ENCODE measurements around the gene SNX18. TPM values are rescaled to one million over a fixed set of nuclear protein-coding genes. Genes with fewer than 3 reads are reported as not detected.

SNX18 gene
- total RNA-seq, 1 donor from 2014 or later = 63.1 TPM

DNA sequence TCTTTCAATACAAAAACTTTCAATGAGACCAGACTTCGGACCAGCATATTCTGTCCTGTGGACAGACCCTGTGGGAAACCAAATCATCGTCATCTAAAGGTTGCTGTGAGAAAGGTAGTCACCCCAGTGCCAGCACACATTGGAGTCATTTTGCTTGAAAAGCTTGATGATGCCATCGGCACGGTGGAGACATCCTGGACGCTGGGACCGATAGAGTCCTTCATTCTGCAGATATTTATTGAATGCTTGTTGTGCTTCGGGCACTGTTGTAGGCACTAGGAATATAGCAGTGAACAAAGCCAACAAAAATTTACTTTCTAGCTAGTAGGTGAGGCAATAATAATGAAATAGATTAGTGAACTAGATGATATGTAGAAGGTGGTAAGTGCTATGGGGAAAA is 34.9 kb downstream of the SNX18 start:
- no peak overlapping the region for H3K27ac ChIP-seq
- no peak for DNase-seq (ENCODE audit: extremely low spot score in 2 of 2)
- TF ChIP-seq POLR2AphosphoS5 (IDR thresholded peaks at IDR 0.05; ENCODE audit: insufficient read depth in 1 of 2, low read depth in 1 of 2) = no peak
- TF ChIP-seq, protein P1, sequence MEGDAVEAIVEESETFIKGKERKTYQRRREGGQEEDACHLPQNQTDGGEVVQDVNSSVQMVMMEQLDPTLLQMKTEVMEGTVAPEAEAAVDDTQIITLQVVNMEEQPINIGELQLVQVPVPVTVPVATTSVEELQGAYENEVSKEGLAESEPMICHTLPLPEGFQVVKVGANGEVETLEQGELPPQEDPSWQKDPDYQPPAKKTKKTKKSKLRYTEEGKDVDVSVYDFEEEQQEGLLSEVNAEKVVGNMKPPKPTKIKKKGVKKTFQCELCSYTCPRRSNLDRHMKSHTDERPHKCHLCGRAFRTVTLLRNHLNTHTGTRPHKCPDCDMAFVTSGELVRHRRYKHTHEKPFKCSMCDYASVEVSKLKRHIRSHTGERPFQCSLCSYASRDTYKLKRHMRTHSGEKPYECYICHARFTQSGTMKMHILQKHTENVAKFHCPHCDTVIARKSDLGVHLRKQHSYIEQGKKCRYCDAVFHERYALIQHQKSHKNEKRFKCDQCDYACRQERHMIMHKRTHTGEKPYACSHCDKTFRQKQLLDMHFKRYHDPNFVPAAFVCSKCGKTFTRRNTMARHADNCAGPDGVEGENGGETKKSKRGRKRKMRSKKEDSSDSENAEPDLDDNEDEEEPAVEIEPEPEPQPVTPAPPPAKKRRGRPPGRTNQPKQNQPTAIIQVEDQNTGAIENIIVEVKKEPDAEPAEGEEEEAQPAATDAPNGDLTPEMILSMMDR (IDR thresholded peaks at IDR 0.05) = no peak
- no peak for TF ChIP-seq POLR2A (IDR thresholded peaks at IDR 0.05)
- H3K9me3 ChIP-seq = no peaks in the 10 kb centered on the region
- no peak overlapping the region for H3K4me3 ChIP-seq
- peaks cover 13% of the 10 kb centered on the region for H3K4me1 ChIP-seq
- H3K27me3 ChIP-seq = no peaks in the 10 kb centered on the region
- H3K36me3 ChIP-seq = no peaks in the 10 kb centered on the region
- intact Hi-C loops (cut with DNase I) = no loop called here

DNA sequence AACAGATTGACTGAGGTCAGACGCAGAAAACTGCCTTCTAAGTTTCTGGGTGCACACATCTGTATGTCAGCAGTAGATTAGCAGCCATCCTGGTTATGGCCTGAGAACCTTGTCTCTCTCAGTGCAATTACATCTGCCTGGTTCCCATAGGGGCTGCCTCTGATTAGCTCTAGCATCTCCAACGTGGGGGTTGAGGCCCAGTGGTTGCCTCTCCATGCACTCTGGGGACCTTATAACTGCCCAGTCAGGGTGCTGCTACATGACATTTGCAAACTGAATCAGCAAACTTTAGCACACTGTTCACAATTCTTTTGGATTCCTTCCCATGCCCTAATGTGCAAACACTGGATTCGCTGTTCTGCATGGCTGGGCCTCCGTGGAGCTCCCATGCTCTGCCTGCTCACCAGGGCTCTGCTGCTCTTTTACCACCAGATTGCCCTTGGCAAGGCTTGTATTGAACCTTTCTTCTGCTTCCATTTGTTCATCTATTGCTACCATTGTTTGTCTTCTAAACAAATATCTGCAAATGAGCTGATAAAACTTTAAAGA is 36.2 kb downstream of the SNX18 start:
- Histone ChIP-seq H3K27me3 (no peaks in the 10 kb centered on the region), H3K4me3 (no peak overlapping the region), H3K4me1 (peaks cover under 1% of the 10 kb centered on the region), H3K36me3 (no peaks in the 10 kb centered on the region), H3K9me3 (no peaks in the 10 kb centered on the region), H3K27ac (no peak overlapping the region)
- intact Hi-C loops (cut with DNase I) = no loop called here
- no peak for DNase-seq (ENCODE audit: extremely low spot score in 2 of 2)
- no peak for TF ChIP-seq POLR2AphosphoS5 (IDR thresholded peaks at IDR 0.05; ENCODE audit: insufficient read depth in 1 of 2, low read depth in 1 of 2)

DNA sequence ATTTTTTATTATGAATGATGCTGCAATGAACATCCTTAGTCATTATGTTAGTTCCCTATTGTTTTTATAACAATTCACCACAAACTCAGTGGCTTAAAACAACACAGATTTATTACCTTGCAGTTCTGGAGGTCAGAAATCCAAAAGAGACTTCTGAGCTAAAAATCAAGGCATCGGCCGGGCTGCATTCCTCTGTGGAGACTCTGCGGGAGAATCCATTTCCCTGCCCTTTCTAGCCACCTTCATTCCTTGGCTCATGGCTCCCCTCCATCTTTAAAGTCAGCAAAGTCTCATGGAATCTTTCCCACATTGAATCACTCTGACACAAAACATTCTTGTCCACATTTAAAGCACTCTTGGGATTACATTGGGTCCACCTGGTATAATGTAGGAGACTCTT is 38.6 kb downstream of the SNX18 start:
- TF ChIP-seq, protein P1 (IDR thresholded peaks at IDR 0.05) = no peak
- TF ChIP-seq POLR2A (IDR thresholded peaks at IDR 0.05) = no peak
- no peak for TF ChIP-seq POLR2AphosphoS5 (IDR thresholded peaks at IDR 0.05; ENCODE audit: insufficient read depth in 1 of 2, low read depth in 1 of 2)
- H3K27ac ChIP-seq = no peak overlapping the region
- no peaks in the 10 kb centered on the region for H3K9me3 ChIP-seq
- intact Hi-C loops (cut with DNase I) = no loop called here
- H3K4me3 ChIP-seq = no peak overlapping the region
- H3K27me3 ChIP-seq = no peaks in the 10 kb centered on the region
- H3K36me3 ChIP-seq = no peaks in the 10 kb centered on the region
- no peak for DNase-seq (ENCODE audit: extremely low spot score in 2 of 2)
- no peaks in the 10 kb centered on the region for H3K4me1 ChIP-seq

DNA sequence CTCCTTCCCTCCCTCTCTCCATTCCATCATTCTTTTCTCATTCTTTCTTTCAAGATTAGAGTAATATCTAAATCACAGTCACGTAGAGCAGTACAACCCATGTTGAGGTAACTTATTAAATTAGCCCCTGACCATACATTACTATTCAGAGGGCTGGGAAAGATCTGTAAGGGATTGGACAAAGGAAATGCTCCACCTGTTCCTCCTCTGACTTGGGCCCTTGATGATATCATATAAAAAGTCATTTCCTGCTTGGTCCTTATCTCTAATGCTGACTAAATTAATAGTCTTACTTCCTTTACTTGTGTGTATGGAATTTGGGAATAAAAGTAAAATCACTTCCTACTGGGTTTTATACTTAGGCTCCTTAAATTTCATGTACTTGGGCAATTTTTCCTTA is 40.8 kb downstream of the SNX18 start:
- Histone ChIP-seq H3K36me3 (no peaks in the 10 kb centered on the region), H3K9me3 (no peaks in the 10 kb centered on the region), H3K4me3 (no peak overlapping the region), H3K27ac (no peak overlapping the region), H3K27me3 (no peaks in the 10 kb centered on the region), H3K4me1 (no peaks in the 10 kb centered on the region)
- intact Hi-C loops (cut with DNase I) = no loop called here
- TF ChIP-seq POLR2A (IDR thresholded peaks at IDR 0.05) = no peak
- no peak for DNase-seq (ENCODE audit: extremely low spot score in 2 of 2)

DNA sequence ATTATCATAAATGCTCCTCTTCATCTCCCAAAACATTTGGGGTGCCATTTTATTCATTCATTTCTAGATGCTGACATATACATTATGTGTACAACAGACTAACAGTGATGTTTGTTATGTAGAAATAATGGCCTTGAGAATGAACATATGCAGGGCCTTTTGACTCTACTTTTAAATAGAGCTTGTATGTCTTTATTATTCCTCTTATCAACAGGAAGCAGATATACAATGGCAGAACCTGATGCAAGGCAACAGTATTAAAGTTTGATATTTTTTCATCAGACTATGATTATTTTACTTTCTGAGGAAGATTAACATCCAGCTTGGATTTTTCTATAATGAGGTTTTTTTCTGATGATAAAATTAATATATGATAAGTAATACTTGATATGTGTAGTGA is 44.1 kb downstream of the SNX18 start:
- H3K36me3 ChIP-seq = no peaks in the 10 kb centered on the region
- no peaks in the 10 kb centered on the region for H3K9me3 ChIP-seq
- no peak overlapping the region for H3K27ac ChIP-seq
- no peak for DNase-seq (ENCODE audit: extremely low spot score in 2 of 2)
- no peaks in the 10 kb centered on the region for H3K4me1 ChIP-seq
- intact Hi-C loops (cut with DNase I) = no loop called here
- no peaks in the 10 kb centered on the region for H3K27me3 ChIP-seq
- no peak overlapping the region for H3K4me3 ChIP-seq
- TF ChIP-seq, protein P1 (IDR thresholded peaks at IDR 0.05) = no peak
- TF ChIP-seq POLR2A (IDR thresholded peaks at IDR 0.05) (no peak), POLR2AphosphoS5 (IDR thresholded peaks at IDR 0.05; ENCODE audit: insufficient read depth in 1 of 2, low read depth in 1 of 2) (no peak)

DNA sequence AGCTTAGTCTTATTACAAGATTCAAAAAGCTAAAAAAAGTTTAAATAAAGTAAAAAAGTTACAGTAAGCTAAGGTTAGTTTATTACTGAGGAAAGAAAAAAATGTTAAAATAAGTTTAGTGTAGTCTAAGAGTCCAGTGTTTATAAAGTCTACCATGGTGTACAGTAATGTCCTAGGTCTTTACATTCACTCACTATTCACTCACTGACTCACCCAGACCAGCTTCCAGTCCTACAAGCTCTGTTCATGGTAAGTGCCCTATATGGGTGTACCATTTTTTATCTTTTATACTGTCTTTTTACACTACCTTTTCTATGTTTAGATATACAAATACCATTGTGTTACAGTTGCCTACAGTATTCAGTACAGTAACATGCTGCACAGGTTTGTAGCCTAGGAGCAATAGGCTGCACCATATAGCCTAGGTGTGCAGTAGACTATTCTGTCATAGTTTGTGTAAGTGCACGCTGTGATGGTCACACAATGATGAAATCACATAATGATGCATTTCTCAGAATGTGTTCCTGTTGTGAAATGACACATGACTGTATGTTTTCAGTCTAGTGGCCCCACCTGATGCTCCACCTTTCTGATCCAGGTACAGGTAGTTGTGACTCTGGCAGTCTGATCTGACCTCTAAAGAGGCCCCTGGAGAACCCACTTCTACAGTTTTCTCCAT is 45.7 kb downstream of the SNX18 start:
- Histone ChIP-seq H3K4me1 (no peaks in the 10 kb centered on the region), H3K27ac (no peak overlapping the region), H3K27me3 (no peaks in the 10 kb centered on the region), H3K4me3 (no peak overlapping the region), H3K36me3 (no peaks in the 10 kb centered on the region), H3K9me3 (no peaks in the 10 kb centered on the region)
- intact Hi-C loops (cut with DNase I) = no loop called here
- peak in 1 of 2 donors; percentile 37 for TF ChIP-seq POLR2AphosphoS5 (IDR thresholded peaks at IDR 0.05; ENCODE audit: insufficient read depth in 1 of 2, low read depth in 1 of 2)
- TF ChIP-seq POLR2A (IDR thresholded peaks at IDR 0.05) = no peak
- no peak for DNase-seq (ENCODE audit: extremely low spot score in 2 of 2)

All from vagina (tissue), 2 donors.